Fibroblast of the conjunctiva (primary cell): ENCODE measurements around the gene SYNPR.

Source experiments
- DNase-seq: peaks from one replicate; pipeline ENCODE4 v3.0.0-alpha.2; 2010; ENCODE audit warnings: low read depth

SYNPR gene

GRCh38 chr3:63304421-63304820, 26.3 kb downstream of the SYNPR start:
- DNase-seq, result no peak

- DNase-seq, result no peak
These were observed 30.0 kb downstream of the SYNPR start for GRCh38 chr3:63308072-63308471.

- no peak for DNase-seq
These were observed 31.7 kb downstream of the SYNPR start for GRCh38 chr3:63309768-63310167.

GRCh38 chr3:63323766-63324165, 45.7 kb downstream of the SYNPR start:
- DNase-seq, result no peak

- DNase-seq, result no peak
These were observed 46.5 kb downstream of the SYNPR start for GRCh38 chr3:63324621-63325020.

GRCh38 chr3:63325386-63325785, 47.3 kb downstream of the SYNPR start:
- DNase-seq, result no peak

- no peak for DNase-seq
These were observed 50.3 kb downstream of the SYNPR start for GRCh38 chr3:63328365-63328764.

- no peak for DNase-seq
These were observed 53.4 kb downstream of the SYNPR start for GRCh38 chr3:63331520-63331919.

GRCh38 chr3:63333815-63334214, 55.7 kb downstream of the SYNPR start:
- no peak for DNase-seq

GRCh38 chr3:63338351-63338750, 60.2 kb downstream of the SYNPR start:
- DNase-seq, result no peak

- peak; percentile 98 for DNase-seq
These were observed 65.6 kb downstream of the SYNPR start for GRCh38 chr3:63343674-63344073.

GRCh38 chr3:63344661-63345060, 66.6 kb downstream of the SYNPR start:
- DNase-seq, result no peak

- DNase-seq, result peak; percentile 60
These were observed 71.8 kb downstream of the SYNPR start for GRCh38 chr3:63349583-63350573.

GRCh38 chr3:63351159-63352007, 73.3 kb downstream of the SYNPR start:
- peak; percentile 57 for DNase-seq

- DNase-seq, result no peak
These were observed 73.8 kb downstream of the SYNPR start for GRCh38 chr3:63352008-63352279.

GRCh38 chr3:63353383-63353782, 75.3 kb downstream of the SYNPR start:
- DNase-seq, result no peak

GRCh38 chr3:63354160-63354559, 76.1 kb downstream of the SYNPR start:
- no peak for DNase-seq

- DNase-seq, result peak; percentile 4
These were observed 77.7 kb downstream of the SYNPR start for GRCh38 chr3:63355809-63356208.

GRCh38 chr3:63364495-63364894, 86.4 kb downstream of the SYNPR start:
- DNase-seq, result peak; percentile 5

- no peak for DNase-seq
These were observed 86.8 kb downstream of the SYNPR start for GRCh38 chr3:63364910-63365309.

- no peak for DNase-seq
These were observed 87.6 kb downstream of the SYNPR start for GRCh38 chr3:63365671-63366070.

- DNase-seq, result no peak
These were observed 92.0 kb downstream of the SYNPR start for GRCh38 chr3:63370094-63370493.

GRCh38 chr3:63383040-63383439, 104.9 kb downstream of the SYNPR start:
- no peak for DNase-seq
